Measurements from ENCODE around the gene TNC.

DNA sequence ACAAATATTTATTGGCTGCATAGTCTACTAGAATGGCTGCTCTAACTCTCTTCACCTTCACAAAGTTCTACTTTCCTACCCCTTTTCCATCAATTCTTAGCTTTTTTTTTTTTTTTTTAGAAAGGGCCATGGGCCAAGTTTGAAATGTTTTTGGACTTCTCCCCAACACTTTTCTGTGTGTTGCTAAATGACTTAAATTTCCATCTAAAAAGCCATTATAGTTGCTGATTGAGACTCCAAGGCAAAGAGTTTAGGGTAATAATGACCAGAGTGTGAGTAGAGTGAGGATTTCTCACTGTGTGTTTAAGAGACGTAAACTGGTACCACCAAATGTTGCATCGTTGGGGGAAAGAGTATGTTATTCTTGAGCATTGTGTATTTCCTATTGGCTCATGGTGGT, 24.4 kb downstream of the TNC start:
- TF ChIP-seq CTCF (IDR thresholded peaks at IDR 0.05 in 2 of 3, conservative IDR thresholded peaks at IDR 0.05 in 1 of 3; ENCODE audit: control insufficient read depth in 2 of 3, extremely low read depth in 1 of 3, insufficient read depth in 1 of 3, low read depth in 3 of 3, low read length in 3 of 3) (no peak), MTA2 (IDR thresholded peaks at IDR 0.05; ENCODE audit: low read depth) (no peak), HCFC1 (IDR thresholded peaks at IDR 0.05; ENCODE audit: low read length) (no peak), MAX (IDR thresholded peaks at IDR 0.05; ENCODE audit: low read depth, low read length) (no peak), REST (IDR thresholded peaks at IDR 0.05; ENCODE audit: low read depth, low read length) (no peak), ZNF217 (IDR thresholded peaks at IDR 0.05) (no peak), POLR2A (IDR thresholded peaks at IDR 0.05; ENCODE audit: low read depth, low read length) (no peak), SREBF1 (IDR thresholded peaks at IDR 0.05; ENCODE audit: low read length) (no peak), EP300 (IDR thresholded peaks at IDR 0.05; ENCODE audit: borderline replicate concordance in 1 of 2, control insufficient read depth in 1 of 2, low read depth in 2 of 2, low read length in 2 of 2) (no peak), IRF3 (IDR thresholded peaks at IDR 0.05) (no peak), YY1 (IDR thresholded peaks at IDR 0.05; ENCODE audit: low read depth, low read length) (no peak), RAD21 (IDR thresholded peaks at IDR 0.05; ENCODE audit: insufficient read depth, low read depth, low read length) (no peak)
